Hepatocyte (in vitro differentiated cells): Measurements from ENCODE around the gene GLP1R.

Source experiments
- EZH2 ChIP-seq: fragments of 200-600 bp; sonication (generic); IDR thresholded peaks from 2 replicates; pipeline ENCODE4 v1.6.1; 2016; ENCODE audit warnings: antibody characterized with exemption, mild to moderate bottlenecking, borderline replicate concordance
- EZH2phosphoT487 ChIP-seq: fragments of 200-600 bp; sonication (generic); IDR thresholded peaks from one replicate; pipeline ENCODE4 v1.6.1; 2018; ENCODE audit warnings: antibody characterized with exemption, mild to moderate bottlenecking, low read depth, moderate library complexity; ENCODE audit not compliant: unreplicated experiment, severe bottlenecking
- TF ChIP-seq, protein P1 (sequence below): fragments of 200-600 bp; sonication (generic); IDR thresholded peaks from 2 replicates; pipeline ENCODE4 v1.5.1; 2016; ENCODE audit warnings: antibody characterized with exemption, mild to moderate bottlenecking; ENCODE audit not compliant: poor library complexity

DNA sequence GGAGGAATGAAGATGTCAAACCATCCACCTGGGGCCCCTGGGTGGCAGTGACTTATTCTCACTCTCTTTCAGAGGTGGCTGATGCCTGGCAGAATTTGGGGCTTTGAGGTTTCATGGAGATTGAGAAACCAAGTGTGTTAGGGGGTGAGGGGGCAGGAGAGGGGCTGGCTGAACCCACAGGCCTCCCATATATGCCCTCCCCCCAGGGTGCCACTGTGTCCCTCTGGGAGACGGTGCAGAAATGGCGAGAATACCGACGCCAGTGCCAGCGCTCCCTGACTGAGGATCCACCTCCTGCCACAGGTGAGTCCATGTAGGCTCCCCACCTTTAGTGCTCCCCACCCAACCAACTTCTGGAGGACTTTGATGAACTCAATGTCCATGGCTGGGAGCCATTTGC, 7.6 kb downstream of the GLP1R start:
- TF ChIP-seq EZH2 (no peak), EZH2phosphoT487 (no peak)
- TF ChIP-seq, protein P1, sequence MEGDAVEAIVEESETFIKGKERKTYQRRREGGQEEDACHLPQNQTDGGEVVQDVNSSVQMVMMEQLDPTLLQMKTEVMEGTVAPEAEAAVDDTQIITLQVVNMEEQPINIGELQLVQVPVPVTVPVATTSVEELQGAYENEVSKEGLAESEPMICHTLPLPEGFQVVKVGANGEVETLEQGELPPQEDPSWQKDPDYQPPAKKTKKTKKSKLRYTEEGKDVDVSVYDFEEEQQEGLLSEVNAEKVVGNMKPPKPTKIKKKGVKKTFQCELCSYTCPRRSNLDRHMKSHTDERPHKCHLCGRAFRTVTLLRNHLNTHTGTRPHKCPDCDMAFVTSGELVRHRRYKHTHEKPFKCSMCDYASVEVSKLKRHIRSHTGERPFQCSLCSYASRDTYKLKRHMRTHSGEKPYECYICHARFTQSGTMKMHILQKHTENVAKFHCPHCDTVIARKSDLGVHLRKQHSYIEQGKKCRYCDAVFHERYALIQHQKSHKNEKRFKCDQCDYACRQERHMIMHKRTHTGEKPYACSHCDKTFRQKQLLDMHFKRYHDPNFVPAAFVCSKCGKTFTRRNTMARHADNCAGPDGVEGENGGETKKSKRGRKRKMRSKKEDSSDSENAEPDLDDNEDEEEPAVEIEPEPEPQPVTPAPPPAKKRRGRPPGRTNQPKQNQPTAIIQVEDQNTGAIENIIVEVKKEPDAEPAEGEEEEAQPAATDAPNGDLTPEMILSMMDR: no peak
